Astrocyte of the cerebellum (primary cell): ENCODE measurements around the gene UBE2QL1.

Experiments
- DNase-seq: peaks from one replicate; pipeline ENCODE4 v3.0.0-alpha.2; 2011; ENCODE audit warnings: low read depth
- H3K4me3 ChIP-seq: 2 replicates; pipeline ENCODE4 v1.5.1; 2011; ENCODE audit warnings: mild to moderate bottlenecking, low read depth, low read length, moderate library complexity
- in situ Hi-C: cut with HindIII; loops from 2 replicates; pipeline ENCODE4 v1.10.0; 2017; ENCODE audit warnings: low sequenced_read_pairs
- TF ChIP-seq, protein P1 (sequence below): IDR thresholded peaks from 2 replicates; pipeline ENCODE4 v1.5.1; 2012; ENCODE audit warnings: low read length, low read depth, moderate library complexity, mild to moderate bottlenecking; ENCODE audit errors: missing control alignments

The UBE2QL1 gene

DNA sequence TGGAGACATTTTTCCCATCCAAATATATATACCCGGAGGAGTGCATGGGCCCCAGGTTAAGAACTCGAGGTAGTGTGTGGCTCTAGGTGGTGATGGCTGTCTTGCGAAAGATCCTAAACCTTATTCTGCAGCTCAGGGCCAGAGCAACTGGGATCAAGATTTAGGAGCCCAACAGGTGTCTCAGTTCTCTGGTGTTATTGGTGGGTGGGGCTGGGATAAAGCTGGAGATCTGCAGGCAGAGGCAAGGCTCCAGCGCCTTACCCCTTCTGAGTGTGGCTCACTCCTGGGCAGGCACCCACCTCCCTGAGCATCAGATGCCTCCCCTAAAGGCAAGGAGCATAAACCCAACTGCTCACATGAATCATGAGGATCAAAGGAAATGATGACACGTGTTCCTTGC lies 11.2 kb downstream of the UBE2QL1 start:
- H3K4me3 ChIP-seq, result no peak overlapping the region
- no peak for DNase-seq
- in situ Hi-C loops, result no loop called here
- TF ChIP-seq, protein P1, sequence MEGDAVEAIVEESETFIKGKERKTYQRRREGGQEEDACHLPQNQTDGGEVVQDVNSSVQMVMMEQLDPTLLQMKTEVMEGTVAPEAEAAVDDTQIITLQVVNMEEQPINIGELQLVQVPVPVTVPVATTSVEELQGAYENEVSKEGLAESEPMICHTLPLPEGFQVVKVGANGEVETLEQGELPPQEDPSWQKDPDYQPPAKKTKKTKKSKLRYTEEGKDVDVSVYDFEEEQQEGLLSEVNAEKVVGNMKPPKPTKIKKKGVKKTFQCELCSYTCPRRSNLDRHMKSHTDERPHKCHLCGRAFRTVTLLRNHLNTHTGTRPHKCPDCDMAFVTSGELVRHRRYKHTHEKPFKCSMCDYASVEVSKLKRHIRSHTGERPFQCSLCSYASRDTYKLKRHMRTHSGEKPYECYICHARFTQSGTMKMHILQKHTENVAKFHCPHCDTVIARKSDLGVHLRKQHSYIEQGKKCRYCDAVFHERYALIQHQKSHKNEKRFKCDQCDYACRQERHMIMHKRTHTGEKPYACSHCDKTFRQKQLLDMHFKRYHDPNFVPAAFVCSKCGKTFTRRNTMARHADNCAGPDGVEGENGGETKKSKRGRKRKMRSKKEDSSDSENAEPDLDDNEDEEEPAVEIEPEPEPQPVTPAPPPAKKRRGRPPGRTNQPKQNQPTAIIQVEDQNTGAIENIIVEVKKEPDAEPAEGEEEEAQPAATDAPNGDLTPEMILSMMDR, result no peak

DNA sequence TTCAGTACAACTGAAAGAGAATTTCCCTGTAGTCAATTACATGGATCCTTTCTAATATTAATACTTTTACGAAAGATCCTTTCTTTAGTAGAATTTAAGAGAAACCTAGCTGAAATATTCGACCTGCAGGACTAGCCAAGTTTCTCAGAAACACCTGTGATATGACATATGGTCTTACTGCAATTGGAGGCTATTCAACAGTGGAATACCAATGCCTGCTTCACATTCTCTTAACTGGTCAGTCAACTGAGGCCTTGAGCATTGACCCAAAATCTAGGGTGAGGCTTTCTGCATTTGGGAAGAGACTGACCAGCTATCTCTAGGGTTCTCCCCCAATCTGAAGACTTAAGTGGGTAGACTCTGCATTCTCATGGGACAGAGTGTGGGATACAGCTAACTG lies 12.3 kb downstream of the UBE2QL1 start:
- in situ Hi-C loops, result no loop called here
- no peak overlapping the region for H3K4me3 ChIP-seq
- DNase-seq, result no peak
- TF ChIP-seq, protein P1, result no peak

DNA sequence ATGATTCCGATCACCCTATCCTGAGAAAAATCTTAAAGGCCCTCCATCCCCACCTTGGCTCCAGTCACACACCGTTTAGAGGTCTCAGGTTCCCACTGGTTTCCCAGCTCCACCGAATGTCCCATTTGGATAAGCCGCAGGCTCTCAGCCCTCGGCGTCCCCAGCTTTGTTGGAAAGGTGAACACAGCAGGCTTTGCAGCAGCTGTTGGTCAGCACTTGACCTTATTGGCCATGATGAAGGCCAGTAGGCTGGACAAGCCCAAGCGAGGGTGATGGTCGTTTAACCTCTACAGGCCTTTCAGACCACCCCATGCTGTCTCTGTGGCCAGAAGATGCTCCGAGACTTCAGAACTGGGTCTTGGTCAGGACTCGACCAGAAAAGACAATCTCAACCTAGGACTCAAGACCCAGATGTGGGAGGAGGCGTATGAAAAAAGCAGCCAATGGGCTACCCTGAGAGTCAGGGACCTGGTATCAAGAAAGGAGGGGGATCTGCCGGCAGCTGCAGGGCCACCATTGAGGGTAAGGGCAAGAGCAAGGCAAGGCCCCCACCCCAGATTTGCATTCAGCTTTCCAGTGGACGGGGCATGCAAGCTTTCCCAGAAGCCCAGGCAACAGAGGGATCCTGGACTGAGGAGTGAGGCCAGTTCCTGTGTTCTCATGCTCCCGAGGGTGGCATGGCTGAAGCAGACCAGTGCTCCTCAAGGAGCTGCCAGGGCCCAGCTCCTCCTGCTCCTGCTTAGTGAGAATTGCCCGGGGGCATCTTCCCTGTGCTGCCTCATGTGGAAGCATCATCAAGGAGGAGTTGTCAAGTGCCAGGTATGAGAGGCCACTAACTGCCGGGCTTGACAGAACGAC lies 13.4 kb downstream of the UBE2QL1 start:
- DNase-seq, result no peak
- no peak overlapping the region for H3K4me3 ChIP-seq
- TF ChIP-seq, protein P1, result no peak
- in situ Hi-C loops, result no loop called here

GRCh38 chr5:6462671-6463070 lies 14.0 kb downstream of the UBE2QL1 start:
- no peak for DNase-seq
- TF ChIP-seq, protein P1, result no peak
- in situ Hi-C loops, result no loop called here
- H3K4me3 ChIP-seq, result no peak overlapping the region

GRCh38 chr5:6464441-6464840 lies 15.8 kb downstream of the UBE2QL1 start:
- H3K4me3 ChIP-seq, result no peak overlapping the region
- in situ Hi-C loops, result no loop called here
- DNase-seq, result no peak
- TF ChIP-seq, protein P1, result no peak

DNA sequence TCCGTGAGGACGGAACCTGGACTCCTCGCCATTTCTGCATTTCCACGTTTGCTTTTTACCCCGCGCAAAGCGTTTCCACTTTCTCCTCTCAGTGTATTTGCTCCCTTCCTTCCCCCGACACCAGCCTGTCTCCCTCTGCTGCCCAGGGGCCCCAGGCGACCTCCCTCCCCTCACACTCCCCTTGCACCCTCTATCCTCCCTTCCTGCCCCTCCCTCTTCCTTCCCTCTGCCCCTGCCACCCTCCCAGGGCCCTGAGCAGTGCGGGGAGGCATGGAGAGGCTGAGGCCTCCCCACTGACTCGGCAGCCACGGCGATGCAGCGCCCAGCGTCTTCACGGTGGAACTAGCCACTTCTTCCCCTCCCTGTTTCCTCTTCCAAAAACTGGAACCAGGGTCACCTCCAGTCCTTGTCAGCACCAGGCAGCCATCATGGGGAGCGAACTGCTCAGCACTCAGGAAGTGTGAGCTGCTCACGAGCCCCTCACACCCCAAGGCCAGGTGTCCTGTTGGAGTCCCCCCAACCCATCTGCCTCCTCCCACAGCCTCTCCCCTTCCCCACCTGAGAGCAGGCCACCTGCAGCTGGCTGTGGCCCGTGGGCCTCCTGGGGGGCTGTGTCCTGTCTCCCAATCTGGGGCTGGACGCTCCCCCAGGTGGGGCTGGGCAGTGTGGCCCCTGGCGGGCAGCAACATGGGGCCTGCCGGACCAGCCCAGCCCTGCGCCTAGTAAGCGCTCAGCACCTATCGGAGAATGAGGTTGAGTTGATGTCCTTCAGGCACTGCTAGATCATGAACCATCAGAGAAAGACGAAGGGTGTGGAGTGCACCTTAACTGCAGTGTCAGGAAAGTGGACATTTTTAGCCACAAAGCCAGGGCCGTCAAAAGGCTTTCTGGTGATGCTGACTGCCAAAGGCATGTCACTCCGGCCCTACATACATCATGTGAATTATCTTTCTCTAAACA lies 17.5 kb downstream of the UBE2QL1 start:
- DNase-seq, result no peak
- H3K4me3 ChIP-seq, result no peak overlapping the region
- in situ Hi-C loops, result no loop called here
- TF ChIP-seq, protein P1, result no peak
